Natural killer cell treated with Interleukin-12 subunit alpha and Interleukin-12 subunit beta and Interleukin-15 and Interleukin-18, amount 100 ng/mL, for 72 hours (primary cell): ENCODE data around the gene DDX39A. TPM values are rescaled to one million over a fixed set of nuclear protein-coding genes. Genes with fewer than 3 reads are reported as not detected.
A peak's percentile ranks its signal among the peaks of the same experiment; 100 is the strongest.
"Not testable (repeated sequence)": the region's sequence is repeated elsewhere in the genome, so short reads cannot be mapped to it uniquely, and the experiment has no call there.

Experiments used
- ATAC-seq, 2 donors: fragments of 150-1000 bp; cut with Tn5 transposase in 1 of 2; sonication (Bioruptor Pico), chemical (Tn5 transposase) in 1 of 2; 2 replicates each; pipeline ENCODE4 v1.10.0; 2021
- DNase-seq: peaks from one replicate; pipeline ENCODE4 v3.0.0; 2022; ENCODE audit warnings: low spot score
- H3K27ac Mint-ChIP-seq, 2 donors: 1 replicate in 1 of 2; 2 replicates in 1 of 2; pipeline ENCODE4 v1.8.0; 2022; ENCODE audit warnings: mixed read lengths in 2 of 2, mild to moderate bottlenecking in 1 of 2, moderate library complexity in 1 of 2
- H3K27me3 Mint-ChIP-seq, 2 donors: 1 replicate in 1 of 2; 2 replicates in 1 of 2; pipeline ENCODE4 v1.8.0; 2022; ENCODE audit warnings: mixed read lengths in 2 of 2
- H3K36me3 Mint-ChIP-seq: one replicate; pipeline ENCODE4 v1.8.0; 2022; ENCODE audit warnings: mixed read lengths
- H3K4me1 Mint-ChIP-seq, 2 donors: 1 replicate in 1 of 2; 2 replicates in 1 of 2; pipeline ENCODE4 v1.8.0; 2022; ENCODE audit warnings: low read depth in 2 of 2, mixed read lengths in 2 of 2, mild to moderate bottlenecking in 1 of 2
- H3K4me3 Mint-ChIP-seq: one replicate; pipeline ENCODE4 v1.8.0; 2022; ENCODE audit warnings: mixed read lengths
- H3K9me3 Mint-ChIP-seq: 2 replicates; pipeline ENCODE4 v1.8.0; 2022; ENCODE audit warnings: mixed read lengths
- total RNA-seq, 2 donors: library from RNA; stranded (reverse); gene quantifications; one replicate each; pipeline ENCODE4 v1.2.3, GENCODE V29; 2022

The DDX39A gene
- total RNA-seq, 2 donors from 2014 or later = 225 to 449 TPM

DNA sequence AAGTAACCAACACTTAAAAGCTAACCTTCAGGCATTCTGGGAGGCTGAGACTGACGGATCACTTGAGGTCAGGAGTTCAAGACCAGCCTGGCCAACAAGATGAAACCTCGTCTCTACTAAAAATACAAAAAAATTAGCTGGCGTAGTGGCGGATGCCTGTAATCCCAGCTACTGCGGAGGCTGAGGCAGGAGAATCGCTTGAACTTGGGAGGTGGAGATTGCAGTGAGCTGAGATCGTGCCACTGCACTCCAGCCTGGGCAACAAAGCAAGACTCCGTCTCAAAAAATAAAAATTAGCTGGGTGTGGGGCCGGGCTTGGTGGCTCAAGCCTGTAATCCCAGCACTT is 55.1 kb downstream of the DDX39A start:
- peak overlapping the region; percentile 93 for H3K4me3 Mint-ChIP-seq
- H3K4me1 Mint-ChIP-seq = peaks cover 45 to 50% of the 10 kb centered on the region in 2 donors
- H3K27ac Mint-ChIP-seq = peak overlapping the region; percentile 87 to 92
- not testable (repeated sequence) for H3K27me3 Mint-ChIP-seq, ATAC-seq, H3K36me3 Mint-ChIP-seq, H3K9me3 Mint-ChIP-seq, DNase-seq

DNA sequence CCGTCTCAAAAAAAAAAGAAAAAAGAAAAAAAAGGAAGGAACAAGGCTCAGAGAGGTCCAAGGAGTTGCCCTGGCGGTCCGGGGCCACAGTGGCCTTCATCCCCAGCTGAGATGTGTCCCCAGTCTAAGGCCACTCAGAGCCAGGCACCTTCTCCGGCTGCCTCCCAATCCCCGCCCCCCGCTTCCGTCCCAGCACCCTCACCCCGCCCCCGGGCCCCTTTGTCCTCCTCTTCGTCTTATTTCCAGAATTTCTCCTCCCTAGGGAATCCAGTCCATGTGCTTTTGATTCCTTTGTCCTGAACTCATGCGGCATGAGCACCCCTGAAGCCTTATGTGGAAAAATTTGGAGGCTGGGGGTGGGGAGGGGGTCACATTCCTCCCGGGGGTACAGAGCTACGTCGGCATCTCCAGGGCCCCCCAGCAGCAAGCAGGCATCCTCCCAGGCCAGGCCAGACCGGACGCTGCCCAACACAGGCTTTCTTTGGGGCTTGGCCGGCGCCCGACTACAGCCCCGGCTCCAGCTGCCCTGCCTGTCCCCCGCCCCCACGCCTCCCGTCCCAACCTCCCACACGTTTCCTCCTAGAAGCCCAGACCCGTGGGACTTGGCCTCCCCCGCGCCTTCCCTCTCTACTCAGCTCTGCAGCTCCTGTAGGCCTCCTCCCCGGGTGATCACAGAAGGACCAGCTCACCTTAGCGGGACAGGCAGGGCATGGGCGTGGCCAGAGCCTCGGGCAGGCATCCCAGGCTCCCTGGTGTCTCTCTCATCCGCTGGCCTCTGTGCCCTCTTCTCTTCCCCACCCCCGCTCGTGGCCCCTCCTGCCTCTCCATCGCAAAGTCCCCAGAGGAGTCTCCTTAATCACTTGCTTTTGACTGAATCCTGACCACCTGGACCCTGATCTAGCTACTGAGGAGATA is 55.7 kb downstream of the DDX39A start:
- H3K9me3 Mint-ChIP-seq = no peaks in the 10 kb centered on the region
- H3K4me3 Mint-ChIP-seq = peak overlapping the region; percentile 93
- H3K27me3 Mint-ChIP-seq = no peaks in the 10 kb centered on the region
- ATAC-seq (peak; percentile 63 to 70), DNase-seq (peak; percentile 79)
- H3K36me3 Mint-ChIP-seq = no peaks in the 10 kb centered on the region
- H3K27ac Mint-ChIP-seq = peak overlapping the region; percentile 87 to 92
- peaks cover 43 to 49% of the 10 kb centered on the region in 2 donors for H3K4me1 Mint-ChIP-seq

DNA sequence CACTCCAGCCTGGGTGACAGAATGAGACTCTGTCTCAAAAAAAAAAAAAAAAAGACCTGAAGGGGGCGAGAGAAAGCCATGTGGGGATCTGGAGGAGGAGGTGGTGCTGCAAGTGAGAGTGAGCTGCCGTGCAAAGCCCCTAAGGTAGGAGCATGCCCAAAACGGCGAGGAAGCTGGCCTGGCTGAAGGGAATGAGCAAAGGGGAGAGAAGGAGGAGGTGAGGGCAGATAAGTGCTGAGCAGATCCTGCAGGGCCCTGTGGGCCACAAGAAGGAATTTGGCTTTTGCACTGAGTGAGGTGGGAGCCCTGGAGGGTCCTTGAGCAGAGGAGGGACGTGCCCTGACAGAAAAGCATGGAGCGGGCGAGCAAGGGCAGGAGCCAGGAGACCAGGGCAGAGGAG is 57.3 kb downstream of the DDX39A start:
- H3K4me1 Mint-ChIP-seq = peaks cover 34 to 38% of the 10 kb centered on the region in 2 donors

More for the DNA sequence above, 57.3 kb downstream of the DDX39A start:
- peak; percentile 68 for DNase-seq
- Mint-ChIP-seq H3K27me3 (no peaks in the 10 kb centered on the region), H3K9me3 (no peaks in the 10 kb centered on the region), H3K27ac (peak overlapping the region; percentile 87 to 92), H3K4me3 (peak overlapping the region; percentile 93), H3K36me3 (no peaks in the 10 kb centered on the region)
- ATAC-seq = peak; percentile 70

Other genes with a start within 250 kb of the DDX39A start
- gene ADGRL1, start 213.2 kb downstream of the DDX39A start, total RNA-seq = 1 to 10 TPM; 6.5 to 8.2 TPM
- 100 to 1,000 TPM; 348 to 798 TPM for gene ADGRE5, start 37.9 kb downstream of the DDX39A start, total RNA-seq
- 100 to 1,000 TPM; 140 to 160 TPM for gene PKN1, start 14.0 kb upstream of the DDX39A start, total RNA-seq
- gene PTGER1, start 56.0 kb upstream of the DDX39A start, total RNA-seq = under 1 TPM; 0.31 to 0.67 TPM
- gene GIPC1, start 76.8 kb upstream of the DDX39A start, total RNA-seq = 10 to 100 TPM; 29.9 to 31.7 TPM
- 10 to 100 TPM; 65.3 to 68.8 TPM for gene DNAJB1, start 99.1 kb upstream of the DDX39A start, total RNA-seq
- 100 to 1,000 TPM in 1 of 2 donors, 10 to 100 TPM in 1; 74.0 to 110 TPM for gene TECR, start 110.3 kb upstream of the DDX39A start, total RNA-seq
- 100 to 1,000 TPM; 109 to 167 TPM for gene NDUFB7, start 152.7 kb upstream of the DDX39A start, total RNA-seq
- gene CLEC17A, start 163.7 kb upstream of the DDX39A start, total RNA-seq = under 1 TPM in 1 of 2 donors, not detected in 1; 0.28 TPM